ENCODE measurements around the gene AGFG2.
"Not testable (repeated sequence)": the region's sequence is repeated elsewhere in the genome, so short reads cannot be mapped to it uniquely, and the experiment has no call there.

The AGFG2 gene

DNA sequence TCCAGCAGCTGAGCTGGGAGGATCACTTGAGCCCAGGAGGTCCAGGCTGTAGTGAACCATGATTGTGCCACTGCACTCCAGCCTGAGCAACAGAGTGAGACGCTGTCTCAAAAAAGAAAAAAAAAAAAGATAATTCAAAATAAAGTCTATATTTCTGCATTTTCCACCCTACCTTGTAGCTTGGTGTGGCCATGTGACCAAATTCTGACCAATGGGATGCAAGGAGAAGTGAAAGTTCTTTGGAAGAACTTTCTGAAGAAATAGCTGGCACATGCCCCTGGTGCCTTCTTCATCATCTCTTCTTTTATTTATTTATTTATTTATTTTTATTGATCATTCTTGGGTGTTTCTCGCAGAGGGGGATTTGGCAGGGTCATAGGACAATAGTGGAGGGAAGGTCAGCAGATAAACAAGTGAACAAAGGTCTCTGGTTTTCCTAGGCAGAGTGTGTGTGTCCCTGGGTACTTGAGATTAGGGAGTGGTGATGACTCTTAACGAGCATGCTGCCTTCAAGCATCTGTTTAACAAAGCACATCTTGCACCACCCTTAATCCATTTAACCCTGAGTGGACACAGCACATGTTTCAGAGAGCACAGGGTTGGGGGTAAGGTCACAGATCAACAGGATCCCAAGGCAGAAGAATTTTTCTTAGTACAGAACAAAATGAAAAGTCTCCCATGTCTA, 17.0 kb upstream of the AGFG2 start:
- DNase-seq = not testable (repeated sequence)

DNA sequence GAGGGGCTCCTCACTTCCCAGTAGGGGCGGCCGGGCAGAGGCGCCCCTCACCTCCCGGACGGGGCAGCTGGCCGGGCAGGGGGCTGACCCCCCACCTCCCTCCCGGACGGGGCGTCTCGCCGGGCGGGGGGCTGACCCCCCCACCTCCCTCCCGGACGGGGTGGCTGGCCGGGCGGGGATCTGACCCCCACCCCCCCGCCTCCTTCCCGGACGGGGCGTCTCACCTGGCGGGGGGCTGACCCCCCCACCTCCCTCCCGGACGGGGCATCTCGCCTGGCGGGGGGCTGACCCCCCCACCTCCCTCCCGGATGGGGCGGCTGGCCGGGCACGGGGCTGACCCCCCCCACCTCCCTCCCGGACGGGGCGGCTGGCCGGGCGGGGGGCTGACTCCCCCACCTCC, 15.8 kb upstream of the AGFG2 start:
- DNase-seq = not testable (repeated sequence)

DNA sequence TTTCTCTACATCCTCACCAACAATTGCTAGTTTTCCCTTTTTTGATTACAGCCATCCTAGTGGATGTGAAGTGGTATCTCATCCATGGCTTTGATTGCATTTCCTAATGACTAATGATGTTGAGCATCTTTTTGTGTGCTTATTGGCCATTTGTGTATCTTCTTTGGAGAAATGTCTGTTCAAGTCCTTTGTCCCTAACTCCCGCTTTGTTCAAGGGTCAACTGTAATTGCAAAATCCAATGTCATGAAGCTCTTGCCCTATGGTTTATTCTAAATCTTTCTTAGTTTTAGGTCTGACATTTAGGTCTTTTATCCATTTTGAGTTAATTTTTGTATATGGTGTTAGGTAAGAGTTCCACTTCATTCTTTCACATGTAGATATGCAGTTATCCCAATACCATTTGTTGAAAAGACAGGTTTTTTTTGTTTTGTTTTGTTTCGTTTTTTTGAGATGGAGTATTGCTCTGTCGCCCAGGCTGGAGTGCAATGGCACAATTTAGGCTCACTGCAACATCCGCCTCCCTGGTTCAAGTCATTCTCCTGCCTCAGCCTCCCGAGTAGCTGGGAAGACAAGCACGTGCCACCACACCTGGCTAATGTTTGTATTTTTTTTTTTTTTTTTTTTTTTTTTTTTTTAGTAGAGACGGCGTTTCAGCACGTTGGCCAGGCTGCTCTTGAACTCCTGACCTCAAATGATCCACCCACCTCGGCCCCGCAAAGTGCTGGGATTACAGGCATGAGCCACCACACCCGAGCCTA, 10.7 kb upstream of the AGFG2 start:
- not testable (repeated sequence) for DNase-seq

DNA sequence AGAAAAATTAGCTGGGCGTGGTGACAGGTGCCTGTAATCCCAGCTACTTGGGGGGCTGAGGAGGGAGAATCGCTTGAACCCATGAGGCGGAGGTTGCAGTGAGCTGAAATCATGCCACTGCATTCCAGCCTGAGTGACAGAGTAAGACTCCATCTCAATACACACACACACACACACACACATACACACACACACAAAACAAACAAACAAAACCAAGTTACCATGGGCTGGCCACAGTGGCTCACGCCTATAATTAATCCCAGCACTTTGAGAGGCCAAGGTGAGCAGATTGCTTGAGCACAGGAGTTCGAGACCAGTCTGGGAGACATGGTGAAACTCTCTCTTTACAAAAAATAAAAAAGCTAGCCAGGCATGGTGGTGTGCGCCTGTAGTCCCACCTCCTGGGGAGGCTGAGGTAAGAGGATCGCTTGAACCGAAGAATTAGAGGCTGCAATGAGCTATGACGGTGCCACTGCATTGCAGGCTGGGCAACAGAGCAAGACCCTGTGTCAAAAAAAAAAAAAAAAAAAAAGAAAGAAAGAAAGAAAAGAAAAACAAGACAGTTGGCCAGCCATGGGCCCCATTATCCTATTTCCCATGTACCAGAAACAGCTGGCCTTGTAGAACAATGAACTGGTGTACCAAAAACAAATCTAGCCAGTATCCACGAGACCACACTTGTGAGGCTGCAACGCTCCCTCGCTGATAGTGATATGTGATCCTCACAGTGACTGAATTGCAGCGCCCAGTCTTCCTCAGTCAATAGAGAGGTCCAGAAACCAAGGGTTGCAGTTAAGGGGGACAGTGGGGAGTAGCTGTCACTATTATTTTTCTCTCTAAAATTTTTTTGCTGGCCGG, 6.6 kb upstream of the AGFG2 start:
- no peak for DNase-seq

DNA sequence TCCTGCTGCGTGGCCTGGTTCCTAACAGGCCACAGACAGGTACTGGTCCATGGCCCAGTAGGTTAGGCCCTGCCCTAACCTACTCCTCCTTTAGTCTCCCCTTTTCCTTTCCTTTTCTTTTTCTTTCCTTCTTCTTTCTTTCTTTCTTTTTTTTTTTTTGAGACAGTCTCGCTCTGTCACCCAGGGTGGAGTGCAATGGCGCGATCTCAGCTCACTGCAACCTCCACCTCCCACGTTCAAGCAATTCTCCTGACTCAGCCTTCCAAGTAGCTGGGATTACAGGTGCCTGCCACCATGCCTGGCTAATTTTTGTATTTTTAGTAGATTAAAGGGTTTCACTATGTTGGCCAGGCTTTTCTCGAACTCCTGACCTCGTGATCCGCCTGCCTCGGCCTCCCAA, 3.0 kb upstream of the AGFG2 start:
- DNase-seq = not testable (repeated sequence)

DNA sequence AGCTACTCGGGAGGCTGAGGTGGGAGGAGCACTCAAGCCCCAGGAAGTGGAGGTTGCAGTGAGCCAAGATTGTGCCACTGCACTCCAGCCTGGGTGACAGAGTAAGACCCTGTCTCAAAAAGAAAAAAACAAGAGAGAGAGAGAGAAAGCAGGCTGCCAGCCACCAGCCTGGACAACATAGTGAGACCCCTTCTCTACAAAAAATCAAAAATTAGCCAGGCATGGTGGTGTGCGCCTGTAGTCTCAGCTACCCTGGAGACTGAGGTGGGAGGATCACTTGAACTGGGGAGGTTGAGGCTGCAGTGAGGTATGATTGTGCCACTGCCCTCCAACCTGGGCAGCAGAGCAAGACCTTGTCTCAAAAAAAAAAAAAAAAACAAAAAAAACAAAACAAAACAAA, 2.3 kb upstream of the AGFG2 start:
- DNase-seq = not testable (repeated sequence)

DNA sequence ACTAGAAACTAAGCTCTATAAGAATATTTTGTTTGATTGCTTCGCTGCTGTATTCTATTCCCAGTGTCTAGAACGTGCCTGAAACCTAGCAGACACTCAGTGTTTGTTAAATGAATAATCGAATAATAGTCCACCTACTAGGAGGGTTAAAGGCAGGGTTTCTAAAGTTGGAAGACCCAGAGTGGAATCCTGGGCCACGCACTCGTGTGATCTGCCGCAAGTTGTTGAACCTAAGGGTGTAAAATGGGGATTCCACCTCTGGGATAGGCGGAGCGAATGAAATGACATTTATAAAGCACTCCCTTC, 702 bp upstream of the AGFG2 start:
- DNase-seq = no peak

DNA sequence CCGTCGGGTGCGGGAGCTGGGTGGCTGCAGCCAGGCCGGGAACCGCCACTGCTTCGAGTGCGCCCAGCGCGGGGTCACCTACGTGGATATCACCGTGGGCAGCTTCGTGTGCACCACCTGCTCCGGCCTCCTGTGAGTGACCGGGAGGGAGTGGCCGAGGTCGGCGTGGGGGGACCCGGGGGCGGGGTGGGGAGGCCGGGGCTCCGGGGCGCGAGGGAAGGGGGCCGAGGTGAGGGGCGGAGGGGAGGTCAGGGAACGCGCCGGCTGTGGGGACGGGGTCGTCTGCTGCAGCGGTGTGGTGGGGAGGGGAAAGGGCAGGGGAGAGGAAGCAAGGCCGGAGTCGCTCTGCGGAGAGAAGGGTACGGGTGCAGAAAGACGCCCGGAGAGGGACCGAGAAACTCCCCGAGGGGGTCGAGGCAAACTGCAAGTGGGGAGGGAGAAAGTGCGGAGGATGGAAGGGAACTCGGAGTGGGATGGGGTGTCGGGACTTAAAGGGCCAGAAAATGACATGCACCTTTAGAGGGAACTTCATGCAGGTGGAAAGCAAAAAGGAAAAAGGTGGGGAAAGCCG, 518 bp downstream of the AGFG2 start:
- DNase-seq = peak; percentile 25 to 26

DNA sequence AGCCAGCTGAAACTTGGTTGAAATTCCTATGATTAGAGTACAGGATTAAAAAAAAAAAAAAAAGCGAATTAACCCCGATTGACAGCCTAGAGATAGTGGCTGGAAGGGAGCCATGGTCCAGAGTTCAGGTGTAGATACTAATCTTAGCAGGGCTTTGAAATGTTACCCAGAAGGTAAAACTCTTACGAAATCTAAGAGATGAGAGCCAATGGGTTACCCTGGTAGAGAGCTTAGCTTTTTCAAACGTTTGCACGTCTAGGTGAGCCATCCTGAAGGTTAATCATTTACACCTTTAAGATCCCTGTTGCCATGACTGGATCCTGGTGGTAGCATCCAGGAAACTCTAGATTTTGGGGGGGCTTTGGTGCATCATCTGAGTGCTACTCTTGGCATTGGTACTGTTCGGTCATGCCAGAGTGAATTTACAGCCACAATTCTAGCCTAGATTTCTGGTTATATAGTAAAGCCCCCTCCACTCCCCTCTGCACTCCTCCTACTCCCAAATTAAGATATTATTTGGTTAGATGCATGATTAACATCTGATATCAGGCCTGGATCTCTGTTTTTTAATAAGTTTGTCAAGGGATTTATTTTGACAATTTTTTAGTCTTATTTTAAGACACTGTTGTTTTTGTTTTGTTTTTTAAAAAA, 1.2 kb downstream of the AGFG2 start:
- DNase-seq = no peak

DNA sequence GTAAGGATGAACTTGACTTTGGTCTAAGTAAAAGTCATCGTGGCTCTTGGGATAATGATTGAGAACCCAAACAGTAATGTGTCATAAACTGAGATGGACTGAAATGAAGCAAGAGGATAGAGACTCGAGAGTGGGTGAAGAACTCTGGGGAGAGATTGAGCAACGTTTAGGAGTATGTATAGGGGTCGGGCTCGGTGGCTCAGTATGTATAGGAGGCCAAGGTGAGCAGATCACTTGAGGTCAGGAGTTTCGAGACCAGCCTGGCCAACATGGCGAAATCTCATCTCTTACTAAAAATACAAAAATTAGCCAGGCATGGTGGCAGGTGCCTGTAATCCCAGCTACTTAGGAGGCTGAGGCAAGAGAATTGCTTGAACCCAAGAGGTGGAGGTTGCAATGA, 2.3 kb downstream of the AGFG2 start:
- DNase-seq = not testable (repeated sequence)

DNA sequence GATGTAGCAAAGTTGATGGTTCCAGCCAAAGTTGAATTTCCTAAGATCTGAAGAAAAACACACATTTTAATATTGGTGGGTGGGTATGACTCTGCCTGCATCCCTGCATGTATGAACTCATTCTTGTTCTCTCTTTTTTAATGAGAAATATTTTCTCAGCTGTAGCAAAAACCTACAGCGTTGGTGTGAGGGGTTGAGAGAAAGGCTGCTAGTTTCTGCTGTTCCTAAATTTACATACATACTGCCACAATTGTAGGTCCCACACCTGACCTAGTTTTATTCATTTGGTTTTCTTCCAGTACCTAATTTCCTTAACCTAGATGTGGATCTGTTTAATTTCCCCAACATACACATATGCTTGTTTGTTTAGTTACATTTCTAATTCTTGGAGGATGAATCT, 4.6 kb downstream of the AGFG2 start:
- DNase-seq = no peak

DNA sequence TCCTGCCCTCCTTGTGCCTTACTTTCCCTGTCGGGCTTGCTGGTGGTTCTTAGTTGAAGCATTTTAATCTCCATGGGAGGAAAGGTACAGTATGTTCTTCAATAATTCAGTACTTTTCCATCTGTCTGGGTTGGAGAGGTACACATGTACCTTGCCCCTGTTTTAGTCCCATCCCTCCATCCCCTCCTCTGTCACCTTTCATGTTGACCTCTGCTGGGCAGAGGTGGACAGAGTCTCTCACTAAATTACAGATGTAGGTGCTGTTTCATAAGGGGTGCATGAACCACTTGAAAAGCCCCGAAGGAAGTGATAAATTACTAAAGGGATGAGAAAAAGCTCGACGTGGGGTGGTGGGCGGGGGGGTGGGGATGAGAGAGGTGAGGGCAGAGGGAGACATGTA, 5.4 kb downstream of the AGFG2 start:
- DNase-seq = no peak

DNA sequence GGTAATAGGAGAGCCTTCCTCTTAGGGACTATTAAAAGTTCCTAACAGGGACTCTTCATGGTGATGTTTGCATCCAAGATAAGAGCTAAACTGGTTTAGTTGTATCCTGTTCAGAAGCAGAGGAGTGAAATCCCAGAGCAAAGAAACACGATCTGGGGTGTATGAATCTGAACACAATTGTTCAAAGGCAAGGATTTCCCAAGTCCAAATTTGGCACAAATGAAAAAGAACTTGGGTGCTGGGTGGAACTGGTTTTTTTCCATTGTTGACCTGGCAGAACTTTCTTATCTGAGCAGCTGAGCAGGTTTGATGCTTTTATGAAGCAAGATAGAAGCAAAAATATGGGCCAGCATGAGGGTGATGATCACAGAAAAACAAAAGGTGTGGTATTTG, 6.0 kb downstream of the AGFG2 start:
- no peak for DNase-seq

DNA sequence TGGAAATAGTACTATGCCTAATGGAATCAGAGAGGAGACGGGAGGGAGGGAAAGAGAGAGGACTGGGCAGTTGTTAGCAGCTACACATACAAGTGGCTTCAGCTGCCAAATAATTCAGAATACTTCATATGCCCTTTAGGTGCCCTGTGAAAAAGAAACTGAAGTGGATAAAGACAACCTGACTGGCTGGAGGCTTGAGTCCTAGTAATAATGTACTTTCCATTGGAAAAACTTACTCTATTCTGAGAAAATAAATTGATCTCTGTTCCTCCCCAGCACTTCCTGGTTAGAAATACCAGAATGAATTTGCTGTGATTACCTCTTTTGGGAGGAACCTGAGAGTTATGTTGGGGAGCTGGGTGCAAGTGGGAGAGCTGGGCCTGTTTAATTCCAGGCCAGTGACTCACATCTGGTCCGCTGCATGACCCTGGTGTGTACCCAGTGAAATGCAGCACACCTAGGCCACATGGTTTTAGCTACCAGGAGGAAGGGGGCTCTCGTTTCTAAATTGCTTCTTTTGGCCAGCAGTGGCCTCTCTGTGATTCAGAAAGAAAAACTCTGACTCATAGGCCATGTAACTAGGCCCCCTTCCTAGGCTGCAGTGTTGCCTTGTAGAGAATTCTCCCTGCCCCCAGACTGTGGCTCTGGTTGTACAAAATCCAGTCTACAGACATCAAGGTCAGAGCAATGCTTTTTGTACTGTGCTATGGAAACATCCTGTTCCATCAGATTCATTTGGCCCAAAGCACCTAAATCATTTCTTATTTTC, 6.5 kb downstream of the AGFG2 start:
- DNase-seq = peak; percentile 65 to 70

DNA sequence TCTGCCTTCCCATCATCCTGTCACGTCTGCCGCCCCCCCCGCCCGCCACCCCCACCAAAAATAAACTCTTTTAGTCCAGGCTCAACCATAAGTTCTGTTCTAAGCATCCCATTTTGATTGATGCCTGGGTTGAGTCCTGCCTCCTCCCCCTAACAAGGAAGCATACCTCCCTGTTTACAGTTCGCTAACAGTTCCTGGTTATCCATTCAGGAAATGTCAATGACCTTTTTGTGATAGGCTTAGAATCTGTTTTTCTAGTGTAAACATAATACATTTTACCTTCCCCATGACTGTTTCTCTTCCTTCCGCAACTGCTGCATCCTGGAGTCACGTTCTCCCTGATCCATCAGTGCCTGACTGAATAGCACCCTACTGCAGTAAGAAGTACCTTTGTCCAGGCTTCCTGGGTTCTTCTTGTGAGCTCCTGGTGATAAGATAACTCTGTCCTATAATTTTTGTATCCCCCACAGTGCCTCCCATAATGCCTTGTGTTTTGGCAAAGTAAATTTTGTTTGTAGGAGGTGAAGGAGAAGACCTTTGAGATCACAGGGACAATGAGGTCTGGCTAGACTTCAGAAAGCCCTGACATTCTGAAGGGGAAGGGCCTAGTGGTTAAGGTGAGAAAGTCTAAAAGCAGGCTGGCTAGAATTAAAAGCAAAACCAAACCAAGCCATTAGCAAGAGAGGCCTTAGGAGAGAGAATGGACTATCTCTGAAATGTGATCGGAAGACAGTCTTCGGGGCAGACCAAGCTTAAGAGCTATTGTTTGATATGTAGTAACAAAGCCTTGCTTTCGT, 7.3 kb downstream of the AGFG2 start:
- DNase-seq = no peak

DNA sequence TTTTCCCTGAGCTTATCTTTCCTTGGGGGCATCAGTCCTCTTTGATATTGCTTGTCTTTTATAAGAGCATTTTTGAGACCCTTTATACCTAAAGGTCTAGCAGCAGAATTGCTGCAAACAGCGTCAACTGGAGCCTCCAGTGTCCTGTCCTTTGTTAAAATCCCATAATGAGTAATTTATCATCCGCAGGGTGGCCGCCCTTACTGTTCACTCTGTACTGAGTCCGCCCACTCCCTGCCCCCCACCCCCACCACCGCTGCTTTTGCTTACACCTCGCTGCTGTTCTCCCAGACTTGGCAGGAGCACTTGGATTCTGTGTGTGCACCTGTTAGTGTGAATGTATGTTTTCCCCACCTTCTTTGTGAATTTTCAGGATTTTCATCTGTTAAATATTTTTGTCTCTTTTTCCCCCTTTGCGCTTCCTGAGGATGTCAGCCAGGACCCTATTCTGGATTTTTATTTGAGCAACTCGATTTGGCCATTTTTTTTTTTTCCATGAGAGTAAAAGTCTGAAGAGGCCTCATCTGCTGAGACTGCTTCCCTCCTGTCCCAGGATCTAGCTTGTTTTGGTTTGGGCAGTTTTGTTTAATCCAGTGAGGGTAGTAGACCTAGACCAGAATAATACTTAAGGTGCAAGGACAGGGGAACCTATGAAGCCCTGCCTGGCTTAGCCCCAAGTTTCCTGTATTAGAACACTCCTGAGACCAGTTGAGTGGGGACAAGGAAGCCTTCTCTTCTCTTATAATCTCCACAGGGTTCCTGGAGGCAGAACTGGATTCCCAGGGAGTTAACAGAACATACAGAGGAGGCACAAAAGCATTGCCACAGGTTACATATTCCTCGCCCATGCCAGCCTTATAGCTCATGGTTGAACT, 8.2 kb downstream of the AGFG2 start:
- no peak for DNase-seq

DNA sequence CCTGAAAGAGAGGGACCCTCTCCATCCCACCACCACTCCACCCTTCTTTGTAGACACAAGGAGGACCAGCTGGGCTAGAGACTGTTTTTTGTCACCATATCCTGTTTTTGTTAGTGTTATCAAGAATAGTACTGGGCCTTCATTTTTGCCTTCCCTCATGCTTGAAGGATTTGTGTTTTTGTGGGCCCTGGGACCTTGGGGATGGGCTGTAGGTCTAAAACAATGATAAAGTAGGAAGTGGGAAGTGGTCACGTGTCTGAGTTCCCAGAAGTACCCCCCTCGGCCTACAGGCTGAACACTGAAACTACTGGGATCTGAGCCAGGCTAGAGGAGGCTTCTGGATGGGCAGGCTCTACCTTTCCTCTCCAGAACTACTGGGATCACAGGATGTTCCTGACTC, 8.9 kb downstream of the AGFG2 start:
- no peak for DNase-seq

DNA sequence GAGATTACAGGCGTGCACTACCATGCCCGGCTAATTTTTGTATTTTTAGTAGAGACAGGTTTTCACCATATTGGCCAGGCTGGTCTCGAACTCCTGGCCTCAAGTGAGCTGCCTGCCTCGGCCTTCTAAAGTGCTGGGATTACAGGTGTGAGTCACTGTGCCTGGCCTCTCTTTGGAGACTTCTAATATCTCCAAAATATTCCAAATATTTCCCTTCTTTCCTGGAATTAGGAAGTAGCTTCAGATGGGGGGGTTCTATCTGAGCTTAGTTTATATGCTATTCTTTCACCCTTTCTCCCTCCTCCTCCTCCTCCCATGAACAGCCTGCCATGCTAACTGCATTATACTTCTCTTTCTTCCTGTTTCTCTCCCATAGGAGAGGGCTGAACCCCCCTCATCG, 9.4 kb downstream of the AGFG2 start:
- DNase-seq = not testable (repeated sequence)

DNA sequence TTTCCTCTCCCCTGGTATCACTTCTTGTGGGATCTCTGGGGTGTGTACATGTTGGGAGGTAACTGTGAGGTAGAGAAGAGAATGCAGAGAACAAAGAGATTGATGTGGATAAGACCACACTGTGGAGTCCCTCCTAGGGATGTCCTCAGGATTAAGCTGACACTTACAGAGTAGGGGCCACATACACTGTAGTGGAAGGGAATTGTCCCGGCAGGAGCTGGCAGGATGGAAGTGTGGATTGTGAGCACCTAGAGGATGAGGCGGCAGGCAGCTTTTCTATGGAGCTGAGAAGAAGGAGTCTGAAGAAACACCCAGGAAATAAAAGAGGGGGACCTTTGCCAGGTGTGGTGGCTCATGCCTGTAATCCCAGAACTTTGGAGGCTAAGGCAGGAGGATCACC, 13.5 kb downstream of the AGFG2 start:
- DNase-seq = no peak

DNA sequence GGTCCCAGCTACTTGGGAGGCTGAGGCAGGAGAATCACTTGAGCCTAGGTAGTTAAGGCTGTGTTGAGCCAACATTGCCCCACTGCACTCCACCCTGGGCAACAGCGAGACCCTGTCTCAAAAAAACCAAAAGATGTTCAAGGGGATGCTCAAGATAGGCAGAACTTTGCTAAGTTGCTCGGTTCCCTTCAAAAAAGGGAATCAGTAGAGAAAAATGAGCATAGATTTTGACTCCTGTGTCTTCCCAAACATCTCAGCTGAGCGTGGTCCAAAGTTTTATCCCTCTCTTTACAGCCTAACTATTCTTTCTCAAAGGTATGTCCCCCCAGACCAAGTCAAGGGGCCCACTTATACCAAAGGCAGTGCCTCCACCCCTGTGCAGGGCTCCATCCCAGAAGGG, 14.0 kb downstream of the AGFG2 start:
- DNase-seq = no peak

All from stimulated activated CD4-positive, alpha-beta T cell treated with anti-CD3 and anti-CD28 coated beads, Interleukin-2, amount 100 ng/mL, for 24 hours (primary cell).